Stromal cell of bone marrow (primary cell): ENCODE results near the gene PPP6C.
A peak's percentile ranks its signal among the peaks of the same experiment; 100 is the strongest.
"Not testable (repeated sequence)": the region's sequence is repeated elsewhere in the genome, so short reads cannot be mapped to it uniquely, and the experiment has no call there.

Experiments
- DNase-seq: peaks from one replicate; pipeline ENCODE4 v3.0.0-alpha.2; 2012; ENCODE audit warnings: low read depth

The PPP6C gene

GRCh38 chr9:125189361-125190289 is at the start of gene PPP6C:
TSS of gene PPP6C (minus strand) at chr9:125189803. CDS start at chr9:125189718, 85 bp downstream.
- DNase-seq: peak; percentile 92

GRCh38 chr9:125238915-125239446 is 49.4 kb upstream of the PPP6C start:
- no peak for DNase-seq

GRCh38 chr9:125238127-125238914 is 48.7 kb upstream of the PPP6C start:
- DNase-seq: no peak

GRCh38 chr9:125236520-125237159 is 47.0 kb upstream of the PPP6C start:
- DNase-seq: not testable (repeated sequence)

GRCh38 chr9:125235804-125236519 is 46.4 kb upstream of the PPP6C start:
- DNase-seq: no peak

GRCh38 chr9:125234099-125234498 is 44.5 kb upstream of the PPP6C start:
- DNase-seq: not testable (repeated sequence)

GRCh38 chr9:125233678-125234077 is 44.1 kb upstream of the PPP6C start:
- DNase-seq: peak; percentile 98

- DNase-seq: no peak
Measured at GRCh38 chr9:125227761-125228160, 38.2 kb upstream of the PPP6C start.

- not testable (repeated sequence) for DNase-seq
Measured at GRCh38 chr9:125224858-125225257, 35.3 kb upstream of the PPP6C start.

- DNase-seq: no peak
Measured at GRCh38 chr9:125218621-125219020, 29.0 kb upstream of the PPP6C start.

- no peak for DNase-seq
Measured at GRCh38 chr9:125214186-125214585, 24.6 kb upstream of the PPP6C start.

GRCh38 chr9:125204477-125204876 is 14.9 kb upstream of the PPP6C start:
- no peak for DNase-seq

GRCh38 chr9:125202846-125203618 is 13.4 kb upstream of the PPP6C start:
- no peak for DNase-seq

GRCh38 chr9:125200216-125201047 is 10.8 kb upstream of the PPP6C start, which contains the start of gene RABEPK:
TSS of gene RABEPK (plus strand) at chr9:125200542. CDS start at chr9:125203014, 2,472 bp downstream.
- peak; percentile 91 for DNase-seq

GRCh38 chr9:125195591-125195990 is 6.0 kb upstream of the PPP6C start:
- not testable (repeated sequence) for DNase-seq

- DNase-seq: not testable (repeated sequence)
Measured at GRCh38 chr9:125194466-125194865, 4.9 kb upstream of the PPP6C start.

- DNase-seq: no peak
Measured at GRCh38 chr9:125190361-125190801, 778 bp upstream of the PPP6C start.

- no peak for DNase-seq
Measured at GRCh38 chr9:125189011-125189360, 617 bp downstream of the PPP6C start.

GRCh38 chr9:125183561-125183960 is 6.0 kb downstream of the PPP6C start:
- no peak for DNase-seq

- no peak for DNase-seq
Measured at GRCh38 chr9:125183054-125183453, 6.5 kb downstream of the PPP6C start.
